ENCODE data around the gene FSCN2.

FSCN2 gene

GRCh38 chr17:81535007-81535328 is 6.8 kb downstream of the FSCN2 start:
- no peak overlapping the region for H3K9ac ChIP-seq
- no peak overlapping the region for H3K27ac ChIP-seq
- H3K79me2 ChIP-seq (ENCODE audit: insufficient read depth, low read depth) = no peaks in the 10 kb centered on the region
- H2AFZ ChIP-seq (ENCODE audit: low read depth) = no peak overlapping the region
- peaks cover under 1% of the 10 kb centered on the region; the same call in 1 of the 2 replicates for H3K27me3 ChIP-seq (ENCODE audit: insufficient read depth, low read depth)
- H3K4me3 ChIP-seq (IDR thresholded peaks at IDR 0.05; ENCODE audit: insufficient read depth, low read depth, low read length) = no peak overlapping the region
- no peaks in the 10 kb centered on the region for H4K20me1 ChIP-seq (ENCODE audit: insufficient read depth)
- H3K36me3 ChIP-seq (ENCODE audit: insufficient read depth) = no peaks in the 10 kb centered on the region
- no peaks in the 10 kb centered on the region for H3K4me1 ChIP-seq (ENCODE audit: low read depth, poor library complexity, severe bottlenecking)
- no peak overlapping the region for H3K4me2 ChIP-seq
- TF ChIP-seq CTCF (conservative IDR thresholded peaks at IDR 0.05; ENCODE audit: low read depth, low read length) = no peak

DNA sequence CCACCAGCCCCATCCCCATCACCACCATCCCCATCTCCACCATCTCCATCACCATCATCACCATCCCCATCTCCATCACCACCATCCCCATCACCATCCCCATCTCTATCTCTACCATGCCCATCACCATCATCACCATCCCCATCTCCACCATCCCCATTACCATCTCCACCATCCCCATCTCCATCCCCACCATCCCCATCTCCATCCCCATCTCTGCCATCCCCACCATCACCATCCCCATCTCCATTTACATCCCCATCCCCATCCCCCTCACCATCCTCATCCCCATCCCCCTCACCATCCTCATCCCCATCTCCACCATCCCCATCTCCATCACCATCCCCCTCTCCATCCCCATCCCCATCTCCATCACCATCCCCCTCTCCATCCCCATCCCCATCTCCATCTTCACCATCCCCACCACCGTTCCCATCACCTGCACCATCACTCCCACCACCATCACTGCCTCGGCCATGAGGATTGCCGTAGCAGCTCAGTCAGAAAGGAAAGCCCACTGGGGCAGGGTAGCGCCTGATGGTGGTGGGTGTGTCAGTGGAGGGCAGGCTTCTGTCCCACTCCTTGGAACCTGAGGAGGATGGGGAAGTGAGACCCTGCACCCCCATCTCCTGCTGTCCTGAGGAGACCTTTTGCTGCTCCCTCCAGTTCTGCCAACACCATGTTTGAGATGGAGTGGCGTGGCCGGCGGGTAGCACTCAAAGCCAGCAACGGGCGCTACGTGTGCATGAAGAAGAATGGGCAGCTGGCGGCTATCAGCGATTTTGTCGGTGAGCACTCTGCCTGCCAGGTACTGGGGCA is 7.5 kb downstream of the FSCN2 start:
- H3K27ac ChIP-seq = no peak overlapping the region
- H3K4me3 ChIP-seq (IDR thresholded peaks at IDR 0.05; ENCODE audit: insufficient read depth, low read depth, low read length) = no peak overlapping the region
- H4K20me1 ChIP-seq (ENCODE audit: insufficient read depth) = no peaks in the 10 kb centered on the region
- H3K4me2 ChIP-seq = no peak overlapping the region
- no peaks in the 10 kb centered on the region for H3K4me1 ChIP-seq (ENCODE audit: low read depth, poor library complexity, severe bottlenecking)
- no peaks in the 10 kb centered on the region for H3K79me2 ChIP-seq (ENCODE audit: insufficient read depth, low read depth)
- H3K27me3 ChIP-seq (ENCODE audit: insufficient read depth, low read depth) = no peaks in the 10 kb centered on the region; the same call in 1 of the 2 replicates
- no peak overlapping the region for H2AFZ ChIP-seq (ENCODE audit: low read depth)
- no peak for TF ChIP-seq CTCF (conservative IDR thresholded peaks at IDR 0.05; ENCODE audit: low read depth, low read length)
- H3K9ac ChIP-seq = no peak overlapping the region
- H3K36me3 ChIP-seq (ENCODE audit: insufficient read depth) = no peaks in the 10 kb centered on the region

- Histone ChIP-seq H3K79me2 (ENCODE audit: insufficient read depth, low read depth) (no peaks in the 10 kb centered on the region), H3K4me2 (no peak overlapping the region), H3K9ac (no peak overlapping the region), H3K27me3 (ENCODE audit: insufficient read depth, low read depth) (no peaks in the 10 kb centered on the region; the same call in 1 of the 2 replicates), H4K20me1 (ENCODE audit: insufficient read depth) (no peaks in the 10 kb centered on the region), H3K4me3 (IDR thresholded peaks at IDR 0.05; ENCODE audit: insufficient read depth, low read depth, low read length) (no peak overlapping the region), H3K27ac (no peak overlapping the region), H3K4me1 (ENCODE audit: low read depth, poor library complexity, severe bottlenecking) (no peaks in the 10 kb centered on the region), H3K36me3 (ENCODE audit: insufficient read depth) (no peaks in the 10 kb centered on the region), H2AFZ (ENCODE audit: low read depth) (no peak overlapping the region)
- TF ChIP-seq CTCF (conservative IDR thresholded peaks at IDR 0.05; ENCODE audit: low read depth, low read length) = no peak
Observed at GRCh38 chr17:81536299-81537290, 8.4 kb downstream of the FSCN2 start.

DNA sequence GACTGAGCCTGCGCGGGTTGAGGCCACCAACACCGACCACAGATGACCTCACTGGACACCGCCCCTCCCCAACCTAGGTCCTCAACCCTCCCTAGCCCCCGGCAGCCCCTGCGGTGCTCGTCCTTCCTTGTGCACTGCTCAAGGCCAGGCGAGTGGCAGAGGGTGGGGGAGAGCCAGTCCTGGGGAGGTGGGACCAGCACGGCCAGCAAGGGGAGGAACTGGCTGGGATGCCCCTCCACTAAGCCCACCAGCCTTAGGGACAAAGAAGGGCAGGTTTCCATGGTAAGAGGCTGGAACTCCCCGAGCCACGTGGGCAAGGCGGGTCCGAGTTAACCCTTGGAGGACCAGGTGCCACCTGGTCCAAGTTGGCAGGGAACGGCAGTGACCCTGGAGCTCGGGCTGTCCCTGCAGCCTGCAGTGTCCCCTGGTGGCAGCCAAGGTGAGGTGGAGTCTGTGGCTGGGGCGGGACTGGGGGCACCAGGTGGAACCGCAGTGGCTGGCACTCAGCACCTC is 9.2 kb downstream of the FSCN2 start:
- no peak overlapping the region for H3K4me2 ChIP-seq
- H4K20me1 ChIP-seq (ENCODE audit: insufficient read depth) = no peaks in the 10 kb centered on the region
- H2AFZ ChIP-seq (ENCODE audit: low read depth) = no peak overlapping the region
- peak; percentile 31; the same call in 1 of the 2 replicates for TF ChIP-seq CTCF (conservative IDR thresholded peaks at IDR 0.05; ENCODE audit: low read depth, low read length)
- H3K79me2 ChIP-seq (ENCODE audit: insufficient read depth, low read depth) = no peaks in the 10 kb centered on the region
- H3K27ac ChIP-seq = no peak overlapping the region
- H3K27me3 ChIP-seq (ENCODE audit: insufficient read depth, low read depth) = no peaks in the 10 kb centered on the region; the same call in 1 of the 2 replicates
- no peaks in the 10 kb centered on the region for H3K36me3 ChIP-seq (ENCODE audit: insufficient read depth)
- H3K9ac ChIP-seq = no peak overlapping the region
- no peaks in the 10 kb centered on the region for H3K4me1 ChIP-seq (ENCODE audit: low read depth, poor library complexity, severe bottlenecking)
- no peak overlapping the region for H3K4me3 ChIP-seq (IDR thresholded peaks at IDR 0.05; ENCODE audit: insufficient read depth, low read depth, low read length)
